ENCODE data around the gene ECD.

GRCh38 chr10:73126343-73126742, 41.5 kb downstream of the ECD start:
- TF ChIP-seq, protein P1, sequence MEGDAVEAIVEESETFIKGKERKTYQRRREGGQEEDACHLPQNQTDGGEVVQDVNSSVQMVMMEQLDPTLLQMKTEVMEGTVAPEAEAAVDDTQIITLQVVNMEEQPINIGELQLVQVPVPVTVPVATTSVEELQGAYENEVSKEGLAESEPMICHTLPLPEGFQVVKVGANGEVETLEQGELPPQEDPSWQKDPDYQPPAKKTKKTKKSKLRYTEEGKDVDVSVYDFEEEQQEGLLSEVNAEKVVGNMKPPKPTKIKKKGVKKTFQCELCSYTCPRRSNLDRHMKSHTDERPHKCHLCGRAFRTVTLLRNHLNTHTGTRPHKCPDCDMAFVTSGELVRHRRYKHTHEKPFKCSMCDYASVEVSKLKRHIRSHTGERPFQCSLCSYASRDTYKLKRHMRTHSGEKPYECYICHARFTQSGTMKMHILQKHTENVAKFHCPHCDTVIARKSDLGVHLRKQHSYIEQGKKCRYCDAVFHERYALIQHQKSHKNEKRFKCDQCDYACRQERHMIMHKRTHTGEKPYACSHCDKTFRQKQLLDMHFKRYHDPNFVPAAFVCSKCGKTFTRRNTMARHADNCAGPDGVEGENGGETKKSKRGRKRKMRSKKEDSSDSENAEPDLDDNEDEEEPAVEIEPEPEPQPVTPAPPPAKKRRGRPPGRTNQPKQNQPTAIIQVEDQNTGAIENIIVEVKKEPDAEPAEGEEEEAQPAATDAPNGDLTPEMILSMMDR (IDR thresholded peaks at IDR 0.05) = no peak
- no peak for TF ChIP-seq POLR2A (IDR thresholded peaks at IDR 0.05)
